K562 (cell line): ENCODE results near the gene MICALL2. TPM values are rescaled to one million over a fixed set of nuclear protein-coding genes. Genes with fewer than 3 reads are reported as not detected.

ENCODE experiments used
- ATAC-seq: fragments of 200-7000 bp; cut with Tn5 transposase; 3 replicates; pipeline ENCODE4 v1.9.1; 2020; ENCODE audit warnings: moderate library complexity
- BruUV-seq: library from RNA; stranded (reverse); fragments of 400-500 nt; replicated peaks from 2 replicates; lab custom pipeline; 2021; lab: Mats Ljungman, UMichigan
- CTCF ChIA-PET: fragments of 300-600 bp; formaldehyde crosslinking; extraction: SDS; loops from one replicate; lab custom pipeline; 2021; ENCODE audit warnings: low intra/inter-chr PET ratio; lab: Yijun Ruan, JAX
- POLR2A ChIA-PET: fragments of 300-600, 350-650 bp; sonication (Branson Sonifier 250); formaldehyde crosslinking; extraction: SDS; loops from one replicate; lab custom pipeline; 2021; ENCODE audit warnings: antibody characterized with exemption, inconsistent platforms; lab: Yijun Ruan, JAX
- DNase-seq, 4 experiments: peaks; one replicate each; pipeline versions ENCODE4 v3.0.0 to v3.0.0-alpha.2; 2011 to 2018; ENCODE audit warnings: low spot score in 3 of 4, mixed read lengths in 3 of 4; ENCODE audit errors: extremely low read depth in 1 of 4
- FAIRE-seq: peaks from 2 replicates; lab custom pipeline; 2011; peaks lifted over from hg19 to GRCh38; lab: Jason Lieb, UNC
- H2AFZ ChIP-seq: 2 replicates; pipeline ENCODE4 v1.6.0; 2011; ENCODE audit warnings: low read depth, low read length, control low read depth, inconsistent platforms
- H3K27ac ChIP-seq: fragments of 200-600 bp; 3 replicates; pipeline ENCODE4 v1.8.0; 2011; ENCODE audit warnings: low read depth, mild to moderate bottlenecking, control low read depth, inconsistent platforms, low read length, moderate library complexity, mixed read lengths; ENCODE audit errors: extremely low read depth
- H3K27me3 ChIP-seq, 2 experiments: fragments of 300-600 bp in 1 of 2; 2 replicates in 1 of 2; 3 replicates in 1 of 2; pipeline versions ENCODE4 v1.6.0 to v1.8.0; 2011; ENCODE audit warnings: inconsistent platforms in 2 of 2, low read length in 2 of 2, mild to moderate bottlenecking in 1 of 2, mixed read lengths in 1 of 2, moderate library complexity in 1 of 2; ENCODE audit not compliant: control insufficient read depth in 2 of 2, insufficient read depth in 2 of 2
- H3K36me3 ChIP-seq: fragments of 300-600 bp; 3 replicates; pipeline ENCODE4 v1.8.0; 2011; ENCODE audit warnings: mild to moderate bottlenecking, low read length, inconsistent platforms; ENCODE audit not compliant: control insufficient read depth, insufficient read depth
- H3K4me1 ChIP-seq, 2 experiments: fragments of 200-600 bp in 1 of 2; replicated peaks in 1 of 2; 2 replicates in 1 of 2; 3 replicates in 1 of 2; pipeline versions ENCODE4 v1.5.1 to v1.8.0; 2011; ENCODE audit warnings: inconsistent platforms in 2 of 2, low read length in 2 of 2, mild to moderate bottlenecking in 1 of 2, mixed read lengths in 1 of 2, moderate library complexity in 1 of 2; ENCODE audit not compliant: control insufficient read depth in 2 of 2, insufficient read depth in 2 of 2
- H3K4me2 ChIP-seq: 2 replicates; pipeline ENCODE4 v1.6.1; 2011; ENCODE audit warnings: low read length, control low read depth, inconsistent platforms, mixed read lengths; ENCODE audit not compliant: insufficient read depth
- H3K4me3 ChIP-seq: fragments of 200-600 bp; sonication (generic), shearing (Covaris generic); 2 replicates; pipeline ENCODE4 v1.5.1; 2016; ENCODE audit warnings: control low read depth, inconsistent platforms
- H3K79me2 ChIP-seq: fragments of 200-600 bp; 3 replicates; pipeline ENCODE4 v1.8.0; 2011; ENCODE audit warnings: low read length, inconsistent platforms; ENCODE audit not compliant: control insufficient read depth, insufficient read depth
- H3K9ac ChIP-seq, 2 experiments: 2 replicates each; pipeline versions ENCODE4 v1.6.0 to v1.6.1; 2011; ENCODE audit warnings: low read depth in 2 of 2, low read length in 2 of 2, control low read depth in 1 of 2, inconsistent platforms in 1 of 2, mild to moderate bottlenecking in 1 of 2, mixed read lengths in 1 of 2; ENCODE audit not compliant: insufficient read depth in 1 of 2
- H3K9me1 ChIP-seq: one replicate; pipeline ENCODE4 v1.6.0; 2011; ENCODE audit warnings: inconsistent platforms, mild to moderate bottlenecking, low read length, moderate library complexity; ENCODE audit not compliant: control insufficient read depth, insufficient read depth
- H3K9me3 ChIP-seq: replicated peaks from 2 replicates; pipeline ENCODE4 v1.5.1; 2011; ENCODE audit warnings: low read depth, low read length, inconsistent platforms; ENCODE audit not compliant: control insufficient read depth, insufficient read depth
- H4K20me1 ChIP-seq: replicated peaks from 2 replicates; pipeline ENCODE4 v1.6.1; 2011; ENCODE audit warnings: low read length, inconsistent platforms, mixed read lengths; ENCODE audit not compliant: control insufficient read depth, insufficient read depth
- CBX3 ChIP-seq, 2 experiments: IDR thresholded peaks; 1 replicate in 1 of 2; 2 replicates in 1 of 2; pipeline ENCODE4 v1.6.1; 2012; ENCODE audit warnings: inconsistent platforms in 2 of 2, low read length in 2 of 2, borderline replicate concordance in 1 of 2, control low read depth in 1 of 2
- ETV5 ChIP-seq: sonication (generic); formaldehyde crosslinking; IDR thresholded peaks from 2 replicates; pipeline ENCODE4 v1.4.0; 2020; ENCODE audit warnings: low read depth, mild to moderate bottlenecking, missing genetic modification reagents
- HDAC6 ChIP-seq: IDR thresholded peaks from 2 replicates; pipeline ENCODE4 v1.6.1; 2012; ENCODE audit warnings: low read depth, mild to moderate bottlenecking, control low read depth, inconsistent platforms, low read length, moderate library complexity
- HNRNPH1 ChIP-seq: fragments of 200-400 bp; formaldehyde crosslinking; optimal IDR thresholded peaks from 2 replicates; pipeline ENCODE3; 2017; ENCODE audit warnings: low read depth, mild to moderate bottlenecking, low read length, moderate library complexity
- SAFB2 ChIP-seq: fragments of 200-400 bp; formaldehyde crosslinking; IDR thresholded peaks from 2 replicates; pipeline ENCODE4 v1.6.1; 2018; ENCODE audit warnings: borderline replicate concordance, low read length, low read depth, moderate library complexity; ENCODE audit not compliant: severe bottlenecking
- SMAD3 ChIP-seq: fragments of 450-650 bp; formaldehyde crosslinking; conservative IDR thresholded peaks from 2 replicates; pipeline ENCODE4 v1.4.0; 2020; ENCODE audit warnings: mild to moderate bottlenecking
- SOX6 ChIP-seq: fragments of 450-650 bp; IDR thresholded peaks from 2 replicates; pipeline ENCODE4 v1.6.1; 2014; ENCODE audit warnings: mild to moderate bottlenecking
- TAF1 ChIP-seq: IDR thresholded peaks from 2 replicates; pipeline ENCODE4 v1.6.1; 2011; ENCODE audit warnings: mild to moderate bottlenecking, low read length, moderate library complexity; ENCODE audit not compliant: insufficient read depth, control insufficient read depth, severe bottlenecking; ENCODE audit errors: extremely low read depth
- U2AF2 ChIP-seq: fragments of 200-400 bp; formaldehyde crosslinking; optimal IDR thresholded peaks from 2 replicates; pipeline ENCODE3; 2017; ENCODE audit warnings: low read depth, mild to moderate bottlenecking, low read length
- ZNF175 ChIP-seq: fragments of 200-800 bp; sonication (Bioruptor generic); IDR thresholded peaks from 2 replicates; pipeline ENCODE4 v1.6.1; 2016; ENCODE audit warnings: low read depth, mild to moderate bottlenecking, missing genetic modification characterization, missing compliant biosample characterization
- ZNF41 ChIP-seq: fragments of 250-450 bp; sonication (Bioruptor Pico); conservative IDR thresholded peaks from 2 replicates; pipeline ENCODE4 v1.4.0; 2020; ENCODE audit warnings: mild to moderate bottlenecking
- ZNF717 ChIP-seq: fragments of 250-450 bp; sonication (Bioruptor Pico); IDR thresholded peaks from 2 replicates; pipeline ENCODE4 v1.5.0; 2021
- ZNF764 ChIP-seq: fragments of 250-450 bp; sonication (Bioruptor Pico); IDR thresholded peaks from 2 replicates; pipeline ENCODE4 v1.4.0; 2020; ENCODE audit warnings: low read depth, mild to moderate bottlenecking, moderate library complexity
- WGBS: fragments of 100-300 bp; shearing (Covaris generic); methylation state at CpG from one replicate; pipeline ENCODE4 v1.1.6; 2016; ENCODE audit warnings: low coverage, mixed read lengths; ENCODE audit not compliant: insufficient coverage; ENCODE audit errors: missing lambda C conversion rate; 5-methylcytosine and 5-hydroxymethylcytosine counted together
- in situ Hi-C: fragments of 300-500 bp; cut with MboI; formaldehyde crosslinking; loops from 4 replicates; pipeline ENCODE4 v1.15.0; 2018; ENCODE audit warnings: inconsistent platforms, mixed read lengths
- intact Hi-C: fragments of 100-400 bp; cut with micrococcal nuclease; formaldehyde crosslinking; loops from 2 replicates; pipeline ENCODE4 v1.14.2; 2022
- polyA plus RNA-seq, 8 experiments: library from polyadenylated mRNA; depleted of rRNA in 4 of 8; stranded (reverse) in 5 of 8; unstranded in 3 of 8; fragments of >200 nt; fragmentation: Nextera tagmentation in 2 of 8; fragmentation: Illumina TruSeq in 1 of 8; extraction: Ambion mirVana in 2 of 8; extraction: Trizol in 1 of 8; gene quantifications; 2 replicates each; pipeline versions ENCODE4 v1.2.1 to v1.2.3, GENCODE V29; 2011 to 2014; ENCODE audit warnings: inconsistent platforms in 1 of 8, missing spikeins in 1 of 8
- total RNA-seq, 7 experiments: library from RNA; depleted of rRNA in 6 of 7; stranded (reverse); fragments of >200 nt in 6 of 7; fragmentation: Illumina TruSeq in 2 of 7; extraction: Trizol in 2 of 7; gene quantifications; 2 replicates each; pipeline versions ENCODE4 v1.2.1 to v1.2.3, GENCODE V29; 2011 to 2021; ENCODE audit warnings: low replicate concordance in 1 of 7
- TF ChIP-seq, protein P1 (sequence below): fragments of 250-450 bp; sonication (Bioruptor Pico); IDR thresholded peaks from 2 replicates; pipeline ENCODE4 v1.5.0; 2021; ENCODE audit warnings: mild to moderate bottlenecking, borderline replicate concordance
- TF ChIP-seq, protein P2 (sequence below), 2 experiments: IDR thresholded peaks; 2 replicates each; pipeline ENCODE4 v1.6.1; 2011; ENCODE audit warnings: borderline replicate concordance in 1 of 2, control low read depth in 1 of 2, low read depth in 1 of 2, low read length in 1 of 2, mild to moderate bottlenecking in 1 of 2, mixed read lengths in 1 of 2, moderate library complexity in 1 of 2; ENCODE audit not compliant: insufficient read depth in 1 of 2, insufficient read length in 1 of 2, poor library complexity in 1 of 2, severe bottlenecking in 1 of 2; ENCODE audit errors: extremely low read depth in 1 of 2
- TF ChIP-seq, protein P3 (sequence below): sonication (generic); formaldehyde crosslinking; IDR thresholded peaks from 2 replicates; pipeline ENCODE4 v1.8.1; 2023; ENCODE audit warnings: mild to moderate bottlenecking, missing genetic modification reagents

Gene MICALL2
- total and polyA plus RNA-seq, 9 of the 15 experiments (the other 6 are each of a cell fraction or from before 2014, with no cell fraction given): 1.8 to 103 (median 17.0) TPM

DNA sequence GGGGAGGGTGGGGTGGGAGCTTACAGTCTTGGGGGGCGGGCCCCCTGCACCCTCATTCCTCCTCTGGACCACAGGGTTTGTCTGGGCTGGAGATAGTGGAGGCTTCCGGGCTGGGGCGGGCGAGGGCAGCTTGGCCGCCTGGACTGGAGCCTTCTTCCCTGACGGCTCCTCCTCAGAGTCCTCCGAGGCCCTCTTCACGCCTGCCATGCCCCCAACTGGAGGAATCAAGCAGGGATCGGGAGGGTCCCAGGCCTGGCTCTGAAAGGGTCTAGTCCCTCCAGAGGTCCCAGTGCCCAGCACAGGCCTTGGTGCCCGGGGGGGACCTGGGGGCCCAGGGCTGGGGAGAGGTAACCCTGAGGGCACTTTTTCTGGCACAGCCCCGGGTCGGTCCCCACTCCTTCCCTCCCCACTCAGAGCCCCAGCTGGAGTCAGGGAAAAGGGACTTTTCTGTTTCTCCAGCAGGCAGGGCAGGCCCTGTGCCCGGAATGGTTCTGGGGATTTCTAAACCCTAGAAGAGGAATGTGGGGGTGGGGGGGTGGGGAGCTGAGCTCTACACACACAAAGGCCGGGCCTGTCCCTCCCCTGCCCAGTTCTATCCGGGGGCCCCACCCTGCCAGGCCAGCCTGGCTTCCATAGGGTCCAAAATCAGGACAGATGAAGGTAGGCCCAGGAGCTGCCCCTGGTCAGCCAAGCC is 11.6 kb downstream of the MICALL2 start:
- H3K9me3 ChIP-seq: no peaks in the 10 kb centered on the region
- TF ChIP-seq ZNF764 (no peak), ZNF717 (CRISPR knock-in tag) (no peak), CBX3 (IDR thresholded peaks at IDR 0.05; ENCODE audit: borderline replicate concordance in 1 of 2, low read length in 2 of 2) (no peak), SMAD3 (no peak), ETV5 (CRISPR knock-in tag) (no peak), HDAC6 (no peak), TAF1 (no peak), SAFB2 (no peak), ZNF41 (CRISPR knock-in tag) (no peak), ZNF175 (CRISPR knock-in tag) (no peak), U2AF2 (no peak), SOX6 (no peak), HNRNPH1 (no peak)
- TF ChIP-seq, protein P1, sequence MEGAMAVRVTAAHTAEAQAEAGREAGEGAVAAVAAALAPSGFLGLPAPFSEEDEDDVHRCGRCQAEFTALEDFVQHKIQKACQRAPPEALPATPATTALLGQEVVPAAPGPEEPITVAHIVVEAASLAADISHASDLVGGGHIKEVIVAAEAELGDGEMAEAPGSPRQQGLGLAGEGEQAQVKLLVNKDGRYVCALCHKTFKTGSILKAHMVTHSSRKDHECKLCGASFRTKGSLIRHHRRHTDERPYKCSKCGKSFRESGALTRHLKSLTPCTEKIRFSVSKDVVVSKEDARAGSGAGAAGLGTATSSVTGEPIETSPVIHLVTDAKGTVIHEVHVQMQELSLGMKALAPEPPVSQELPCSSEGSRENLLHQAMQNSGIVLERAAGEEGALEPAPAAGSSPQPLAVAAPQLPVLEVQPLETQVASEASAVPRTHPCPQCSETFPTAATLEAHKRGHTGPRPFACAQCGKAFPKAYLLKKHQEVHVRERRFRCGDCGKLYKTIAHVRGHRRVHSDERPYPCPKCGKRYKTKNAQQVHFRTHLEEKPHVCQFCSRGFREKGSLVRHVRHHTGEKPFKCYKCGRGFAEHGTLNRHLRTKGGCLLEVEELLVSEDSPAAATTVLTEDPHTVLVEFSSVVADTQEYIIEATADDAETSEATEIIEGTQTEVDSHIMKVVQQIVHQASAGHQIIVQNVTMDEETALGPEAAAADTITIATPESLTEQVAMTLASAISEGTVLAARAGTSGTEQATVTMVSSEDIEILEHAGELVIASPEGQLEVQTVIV (CRISPR knock-in tag): no peak
- TF ChIP-seq, protein P2, sequence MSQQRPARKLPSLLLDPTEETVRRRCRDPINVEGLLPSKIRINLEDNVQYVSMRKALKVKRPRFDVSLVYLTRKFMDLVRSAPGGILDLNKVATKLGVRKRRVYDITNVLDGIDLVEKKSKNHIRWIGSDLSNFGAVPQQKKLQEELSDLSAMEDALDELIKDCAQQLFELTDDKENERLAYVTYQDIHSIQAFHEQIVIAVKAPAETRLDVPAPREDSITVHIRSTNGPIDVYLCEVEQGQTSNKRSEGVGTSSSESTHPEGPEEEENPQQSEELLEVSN (IDR thresholded peaks at IDR 0.05; ENCODE audit: borderline replicate concordance in 1 of 2, extremely low read depth in 1 of 2, insufficient read depth in 1 of 2, insufficient read length in 1 of 2, low read depth in 1 of 2, low read length in 1 of 2, poor library complexity in 1 of 2, severe bottlenecking in 1 of 2): no peak
- TF ChIP-seq, protein P3, sequence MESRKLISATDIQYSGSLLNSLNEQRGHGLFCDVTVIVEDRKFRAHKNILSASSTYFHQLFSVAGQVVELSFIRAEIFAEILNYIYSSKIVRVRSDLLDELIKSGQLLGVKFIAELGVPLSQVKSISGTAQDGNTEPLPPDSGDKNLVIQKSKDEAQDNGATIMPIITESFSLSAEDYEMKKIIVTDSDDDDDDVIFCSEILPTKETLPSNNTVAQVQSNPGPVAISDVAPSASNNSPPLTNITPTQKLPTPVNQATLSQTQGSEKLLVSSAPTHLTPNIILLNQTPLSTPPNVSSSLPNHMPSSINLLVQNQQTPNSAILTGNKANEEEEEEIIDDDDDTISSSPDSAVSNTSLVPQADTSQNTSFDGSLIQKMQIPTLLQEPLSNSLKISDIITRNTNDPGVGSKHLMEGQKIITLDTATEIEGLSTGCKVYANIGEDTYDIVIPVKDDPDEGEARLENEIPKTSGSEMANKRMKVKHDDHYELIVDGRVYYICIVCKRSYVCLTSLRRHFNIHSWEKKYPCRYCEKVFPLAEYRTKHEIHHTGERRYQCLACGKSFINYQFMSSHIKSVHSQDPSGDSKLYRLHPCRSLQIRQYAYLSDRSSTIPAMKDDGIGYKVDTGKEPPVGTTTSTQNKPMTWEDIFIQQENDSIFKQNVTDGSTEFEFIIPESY (CRISPR knock-in tag): no peak

More for the DNA sequence above, 11.6 kb downstream of the MICALL2 start:
- BruUV-seq: no TSS peak
- no peak for DNase-seq
- no peak; the same call in 1 of the 3 replicates for ATAC-seq
- H2AFZ ChIP-seq: no peak overlapping the region
- no peaks in the 10 kb centered on the region for H3K27me3 ChIP-seq
- H3K4me2 ChIP-seq: no peak overlapping the region
- WGBS: 90% methylated on average over 9 of the region's 15 CpGs
- intact Hi-C loops (no loop called here), in situ Hi-C loops (no loop called here)
- FAIRE-seq: no peak
- H3K9me1 ChIP-seq: no peaks in the 10 kb centered on the region
- ChIA-PET POLR2A (interaction anchor here (0.6 to 2.3 kb wide), 4 partner anchors 9 to 437 kb away, joined by 3 to 9 read pairs (median 5); no protein-coding TSS in a partner anchor), CTCF (no interaction called here)
- H4K20me1 ChIP-seq: peaks cover 4% of the 10 kb centered on the region; the same call in 1 of the 2 replicates
- H3K79me2 ChIP-seq: peaks cover 23% of the 10 kb centered on the region
- no peak overlapping the region for H3K27ac ChIP-seq
- peaks cover 75% of the 10 kb centered on the region; the same call in 1 of the 3 replicates for H3K36me3 ChIP-seq
- peaks cover 0 to 81% of the 10 kb centered on the region in 2 experiments; a peak in 2 of 5 replicates for H3K4me1 ChIP-seq
- H3K4me3 ChIP-seq: no peak overlapping the region
- H3K9ac ChIP-seq: no peak overlapping the region; a peak in 1 of 4 replicates
